ENCODE results near the gene RPS15. TPM values are rescaled to one million over a fixed set of nuclear protein-coding genes. Genes with fewer than 3 reads are reported as not detected.

RPS15 gene
- total RNA-seq, 1 donor from 2014 or later, result 352 TPM

DNA sequence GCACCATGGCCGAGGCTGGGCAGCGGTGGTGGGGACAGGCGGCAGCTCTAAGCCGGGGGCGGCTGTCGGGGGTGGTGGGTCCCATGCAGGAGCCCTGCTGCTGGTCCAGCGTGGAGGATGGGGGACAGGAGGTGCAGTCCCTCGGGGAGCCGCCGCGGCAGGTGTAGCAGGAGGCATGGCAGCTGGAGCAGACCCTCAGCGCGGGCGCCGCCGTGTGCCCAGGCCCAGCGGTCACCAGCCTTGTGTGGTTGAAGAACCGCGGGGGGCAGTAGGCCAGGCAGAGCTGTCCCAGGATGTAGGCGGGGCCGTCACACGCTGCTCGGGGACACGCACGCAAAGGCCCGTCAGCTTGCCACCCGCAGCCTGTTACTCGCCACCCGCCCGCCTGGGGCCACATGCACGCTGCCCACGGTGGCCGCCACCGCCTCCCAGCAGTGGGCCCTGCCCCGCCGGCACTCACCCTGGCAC, 43.7 kb downstream of the RPS15 start:
- DNase-seq (ENCODE audit: low read depth in 2 of 2), result no peak

DNA sequence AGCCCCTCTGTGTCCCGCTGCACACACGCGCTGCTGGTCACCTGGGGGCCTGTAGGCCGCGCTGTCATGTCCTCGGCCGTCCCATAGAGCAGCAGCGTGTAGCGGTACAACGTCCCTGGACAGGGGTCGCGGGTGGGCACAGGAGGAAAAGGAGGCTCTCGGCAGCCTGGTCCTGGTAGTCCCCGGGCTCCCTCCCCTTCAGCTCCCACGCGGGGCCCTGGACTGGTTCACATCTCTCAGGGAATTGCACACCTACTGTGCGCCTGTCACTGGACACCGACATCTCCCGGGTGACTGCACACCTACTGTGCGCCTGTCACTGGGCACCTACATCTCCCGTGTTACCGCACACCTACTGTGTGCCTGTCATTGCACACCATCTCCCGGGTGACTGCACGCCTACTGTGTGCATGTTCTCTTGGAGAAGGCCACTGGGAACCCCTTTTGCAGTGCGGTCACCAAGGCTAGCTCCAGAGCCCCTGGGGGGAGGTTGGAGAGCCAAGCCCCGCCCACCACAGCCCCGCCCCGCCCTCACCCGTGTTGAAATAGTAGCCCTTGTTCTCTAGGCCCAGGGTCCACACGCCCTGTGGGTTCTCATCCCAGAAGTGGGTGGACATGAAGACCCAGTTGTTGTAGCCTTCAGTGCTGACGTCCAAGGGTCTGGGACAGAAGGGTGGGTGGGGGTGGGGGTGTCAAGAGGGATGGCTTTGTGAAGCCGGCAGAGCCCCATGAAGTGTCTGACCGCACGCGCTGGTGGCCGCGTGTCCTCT, 44.4 kb downstream of the RPS15 start:
- no peak for DNase-seq (ENCODE audit: low read depth in 2 of 2)

DNA sequence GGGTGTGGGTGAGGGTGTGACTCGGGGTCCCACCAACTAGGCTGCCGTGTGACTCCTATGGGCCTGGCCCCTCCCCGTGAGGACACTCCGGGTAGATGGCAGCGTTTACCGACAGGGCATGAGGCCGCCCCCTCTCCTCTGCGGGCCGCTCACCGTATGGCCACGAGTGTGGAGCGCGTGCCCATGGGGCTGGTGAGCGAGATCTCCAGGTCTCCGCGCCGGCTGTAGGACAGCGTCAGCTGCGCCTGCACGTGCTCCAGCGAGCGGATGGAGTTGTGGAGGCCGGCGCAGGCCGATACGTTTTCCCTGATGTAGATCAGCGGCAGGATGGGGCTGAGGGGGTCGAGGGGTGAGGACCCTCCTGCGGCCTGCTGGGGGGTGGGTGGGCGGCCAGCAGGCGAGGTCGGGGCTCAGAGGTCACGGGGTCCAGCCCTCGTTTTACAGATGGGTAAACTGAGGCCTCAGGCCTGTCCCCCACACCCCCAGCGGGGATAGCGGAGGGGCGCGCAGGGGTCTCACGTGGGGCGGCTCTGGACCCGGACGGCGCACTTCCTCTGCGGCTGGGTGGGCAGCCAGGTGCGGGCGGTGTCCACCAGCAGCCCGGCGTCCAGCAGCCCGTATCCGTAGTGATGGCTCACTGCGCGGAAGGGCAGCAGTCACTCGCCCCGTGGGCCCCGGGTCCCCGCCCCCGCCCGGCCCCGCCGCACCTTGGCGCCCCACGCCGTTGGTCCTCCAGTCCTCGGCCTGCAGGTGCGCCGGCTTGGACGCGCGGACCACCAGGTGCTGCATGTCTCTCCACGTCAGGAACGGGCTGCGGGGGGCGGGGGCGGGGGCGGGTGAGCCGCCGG, 45.2 kb downstream of the RPS15 start:
- no peak for DNase-seq (ENCODE audit: low read depth in 2 of 2)

DNA sequence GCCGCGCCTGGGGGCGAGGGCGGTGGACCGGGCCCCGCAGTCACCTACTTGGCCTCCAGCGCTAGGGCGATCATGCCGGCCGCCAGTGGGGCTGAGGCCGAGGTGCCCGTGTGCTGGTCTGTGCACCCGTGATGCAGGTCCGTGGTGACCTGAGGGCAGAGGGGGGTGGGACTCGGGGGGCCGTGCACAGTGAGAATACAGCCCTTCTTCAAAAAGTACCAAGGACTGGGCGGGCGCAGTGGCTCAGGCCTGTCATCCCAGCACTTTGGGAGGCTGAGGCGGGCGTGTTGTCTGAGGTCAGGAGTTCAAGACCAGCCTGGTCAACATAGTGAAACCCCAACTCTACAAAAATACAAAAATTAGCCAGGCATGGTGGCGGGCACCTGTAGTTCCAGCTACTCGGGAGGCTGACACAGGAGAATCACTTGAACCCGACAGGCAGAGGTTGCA, 45.8 kb downstream of the RPS15 start:
- DNase-seq (ENCODE audit: low read depth in 2 of 2), result no peak

DNA sequence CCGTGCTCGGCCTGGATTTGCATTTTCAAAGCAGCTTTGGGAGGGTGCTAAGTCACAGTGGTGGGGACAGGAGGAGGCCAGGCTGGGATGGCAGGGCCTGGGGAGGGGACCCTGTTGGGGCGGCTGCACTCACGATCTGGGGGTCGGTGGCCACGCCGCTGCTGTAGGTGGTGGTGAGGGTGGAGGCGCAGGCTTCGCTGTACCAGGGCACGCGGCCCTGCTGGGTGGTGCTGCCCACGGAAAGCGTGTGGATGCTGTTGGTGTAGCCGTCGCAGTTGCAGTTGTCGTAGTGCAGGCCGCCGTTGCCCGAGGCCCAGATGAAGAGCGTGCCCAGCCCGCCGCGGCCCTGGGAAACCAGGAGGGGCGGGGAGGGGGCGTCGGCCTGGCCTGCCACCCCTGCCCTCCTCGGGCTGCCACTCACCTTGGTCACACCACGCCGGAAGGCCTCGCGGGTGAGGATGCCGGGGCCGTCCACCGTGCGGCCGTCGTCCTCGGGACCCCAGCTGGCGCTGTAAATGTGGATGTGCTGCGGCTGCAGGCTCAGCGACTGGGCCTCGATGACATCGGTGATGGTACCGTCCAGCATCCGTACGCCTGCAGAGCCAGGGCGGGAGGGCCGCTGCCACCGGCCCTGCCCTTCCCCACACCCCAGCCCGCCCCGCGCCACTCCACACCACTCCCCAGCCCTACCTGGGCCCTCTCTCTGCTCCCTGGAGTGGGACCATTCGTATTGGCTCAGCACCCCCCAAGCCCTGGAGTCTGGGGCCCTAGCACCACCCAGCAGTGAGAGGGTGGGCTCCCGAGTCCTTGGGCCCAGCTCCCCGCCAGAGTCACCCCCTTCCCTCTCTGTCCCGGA, 48.8 kb downstream of the RPS15 start:
- no peak for DNase-seq (ENCODE audit: low read depth in 2 of 2)

DNA sequence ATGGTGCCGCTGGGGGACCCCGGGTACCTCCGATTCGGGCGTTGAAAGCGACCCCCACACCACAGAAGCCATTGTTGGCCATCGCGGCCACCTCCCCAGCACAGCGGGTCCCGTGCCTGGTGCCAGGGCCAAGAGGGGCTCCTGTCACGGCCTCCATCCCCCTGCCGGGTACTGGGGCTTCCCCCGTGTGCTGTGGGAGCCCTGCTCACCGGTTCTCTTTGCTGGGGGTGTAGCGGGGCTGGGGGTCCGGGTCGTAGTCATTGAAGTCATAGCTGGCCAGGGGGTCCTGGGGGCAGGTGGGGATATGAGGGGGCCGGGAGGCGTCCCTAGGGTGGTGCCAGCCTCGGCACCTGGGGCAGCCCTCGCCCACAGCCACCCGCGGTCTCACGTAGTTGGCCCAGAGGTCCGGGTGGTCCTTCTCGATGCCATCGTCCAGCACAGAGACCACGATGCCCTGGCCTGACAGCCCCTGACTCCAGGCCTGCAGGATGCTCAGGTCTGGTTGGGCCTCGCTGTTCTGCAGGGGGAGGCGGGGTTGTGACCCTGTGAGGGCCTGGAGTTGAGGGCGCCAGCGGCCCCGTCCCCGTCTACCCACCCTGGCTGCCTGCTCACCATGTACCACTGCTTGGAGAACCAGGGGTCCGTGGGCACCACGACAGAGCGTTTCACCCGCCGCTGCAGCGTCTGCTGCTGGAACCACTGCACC, 49.5 kb downstream of the RPS15 start:
- DNase-seq (ENCODE audit: low read depth in 2 of 2), result no peak

DNA sequence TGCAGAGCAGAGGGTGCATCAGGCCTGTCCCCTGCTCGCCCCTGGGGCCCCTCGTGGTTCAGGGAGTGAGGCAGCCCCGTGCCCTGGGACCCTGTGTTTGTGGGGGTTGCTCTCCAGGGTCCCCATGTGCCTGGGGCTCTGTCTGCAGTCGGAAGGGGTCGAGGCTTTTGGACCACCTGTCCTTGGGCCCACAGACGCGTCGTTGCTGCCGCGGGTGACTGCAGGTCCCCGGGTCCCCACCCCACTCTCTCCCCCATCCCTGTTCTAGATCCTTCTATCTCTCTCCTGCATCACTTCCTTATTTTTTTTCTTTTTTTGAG, 50.0 kb downstream of the RPS15 start:
- DNase-seq (ENCODE audit: low read depth in 2 of 2), result no peak

DNA sequence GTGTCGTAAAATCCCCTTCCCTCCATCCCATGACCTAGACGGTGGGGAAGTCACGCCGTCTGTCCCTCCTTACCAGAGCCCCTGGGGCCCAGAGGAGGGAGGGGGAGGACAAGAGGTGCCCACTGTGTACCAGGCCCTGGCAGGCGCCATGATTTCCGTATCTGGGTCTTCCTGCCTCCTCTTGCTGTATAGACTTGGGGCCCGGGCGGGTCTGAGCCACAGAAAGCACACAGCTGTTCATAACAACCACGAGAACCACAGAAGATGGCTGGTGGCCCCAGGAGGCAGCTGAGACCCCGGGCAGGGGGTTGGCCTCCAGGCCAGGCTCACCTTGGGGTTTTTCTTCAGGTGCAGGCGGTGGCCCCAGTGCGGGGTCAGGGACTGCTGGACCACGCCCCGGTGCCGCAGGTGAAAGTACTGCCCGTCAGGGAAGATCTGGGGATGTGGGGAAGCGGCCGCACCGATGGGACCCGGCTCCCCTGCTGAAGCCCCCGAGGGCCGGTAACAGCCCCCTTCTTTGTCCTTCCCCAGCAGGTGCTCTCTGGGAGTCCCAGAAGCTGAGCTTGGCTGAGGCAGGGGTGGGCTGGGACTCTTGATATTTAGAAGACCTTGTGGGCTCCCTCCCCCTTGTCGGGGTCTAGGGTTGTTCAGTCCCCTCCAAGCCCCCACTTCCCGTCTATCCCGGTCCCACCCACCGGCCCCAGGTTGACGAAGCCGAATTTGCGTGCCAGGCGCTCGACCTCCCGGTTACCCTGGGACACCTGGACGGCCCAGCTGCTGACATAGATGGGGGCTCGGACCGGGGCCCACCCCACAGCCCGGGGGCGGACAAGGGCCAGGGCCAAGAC, 51.5 kb downstream of the RPS15 start:
- no peak for DNase-seq (ENCODE audit: low read depth in 2 of 2)

Other genes starting within 250 kb of the RPS15 start
- 67.6 and 69.3 TPM in 2 replicates for gene STK11, start 232.6 kb upstream of the RPS15 start, total RNA-seq
- 0.64 and 1.9 TPM in 2 replicates for gene CBARP, start 200.4 kb upstream of the RPS15 start, total RNA-seq
- 16.8 and 23.6 TPM in 2 replicates for gene ATP5F1D, start 196.6 kb upstream of the RPS15 start, total RNA-seq
- 4.9 and 7.0 TPM in 2 replicates for gene MIDN, start 189.8 kb upstream of the RPS15 start, total RNA-seq
- gene CIRBP, start 169.1 kb upstream of the RPS15 start, total RNA-seq, result 118 and 189 TPM in 2 replicates
- gene FAM174C, start 162.9 kb upstream of the RPS15 start, total RNA-seq, result 16.4 and 19.7 TPM in 2 replicates
- gene EFNA2, start 152.5 kb upstream of the RPS15 start, total RNA-seq, result 0.13 and 0.25 TPM in 2 replicates
- 67.7 and 92.3 TPM in 2 replicates for gene NDUFS7, start 54.5 kb upstream of the RPS15 start, total RNA-seq
- 9.1 and 10.2 TPM in 2 replicates for gene GAMT, start 36.9 kb upstream of the RPS15 start, total RNA-seq
- gene DAZAP1, start 30.8 kb upstream of the RPS15 start, total RNA-seq, result 69.4 and 70.3 TPM in 2 replicates
- gene APC2, start 11.7 kb downstream of the RPS15 start, total RNA-seq, result under 0.01 TPM in 2 replicates
- 15.4 and 24.4 TPM in 2 replicates for gene C19orf25, start 40.8 kb downstream of the RPS15 start, total RNA-seq
- gene PCSK4, start 52.0 kb downstream of the RPS15 start, total RNA-seq, result 0.26 and 1.0 TPM in 2 replicates
- gene REEP6, start 52.8 kb downstream of the RPS15 start, total RNA-seq, result 0.26 and 0.51 TPM in 2 replicates
- gene ADAMTSL5, start 74.6 kb downstream of the RPS15 start, total RNA-seq, result not detected in 2 replicates
- not detected in 2 replicates for gene PLK5, start 85.7 kb downstream of the RPS15 start, total RNA-seq
- gene MEX3D, start 129.9 kb downstream of the RPS15 start, total RNA-seq, result 43.1 and 69.7 TPM in 2 replicates
- 75.7 and 105 TPM in 2 replicates for gene MBD3, start 154.5 kb downstream of the RPS15 start, total RNA-seq
- 82.4 and 109 TPM in 2 replicates for gene UQCR11, start 167.1 kb downstream of the RPS15 start, total RNA-seq
- gene TCF3, start 214.2 kb downstream of the RPS15 start, total RNA-seq, result 56.0 and 79.3 TPM in 2 replicates